ENCODE measurements around the gene HTRA3. TPM values are rescaled to one million over a fixed set of nuclear protein-coding genes. Genes with fewer than 3 reads are reported as not detected.

Gene HTRA3
- total and polyA plus RNA-seq, 2 experiments from 2014 or later = 1.3 to 3.6 TPM

GRCh38 chr4:8282742-8283141, 13.2 kb downstream of the HTRA3 start:
- no peaks in the 10 kb centered on the region for H3K27me3 ChIP-seq (ENCODE audit: insufficient read depth)
- TF ChIP-seq CTCF (conservative IDR thresholded peaks at IDR 0.05; ENCODE audit: low read depth in 2 of 2) (no peak), NANOG (IDR thresholded peaks at IDR 0.05; ENCODE audit: borderline replicate concordance) (no peak), EZH2 (IDR thresholded peaks at IDR 0.05; ENCODE audit: low read depth, unreplicated experiment) (no peak), ZNF462 (CRISPR knock-in tag; IDR thresholded peaks at IDR 0.05) (no peak), STAT1 (IDR thresholded peaks at IDR 0.05; ENCODE audit: unreplicated experiment) (no peak), ZNF114 (CRISPR knock-in tag; IDR thresholded peaks at IDR 0.05) (no peak)
- DNase-seq (ENCODE audit: low spot score) = no peak

More at GRCh38 chr4:8282742-8283141, 13.2 kb downstream of the HTRA3 start:
- Mint-ChIP-seq H3K36me3 (ENCODE audit: low read depth) (no peaks in the 10 kb centered on the region), H3K27ac (no peak overlapping the region), H3K9me3 (no peaks in the 10 kb centered on the region), H3K4me3 (no peak overlapping the region), H3K4me1 (peaks cover 2% of the 10 kb centered on the region; the same call in 1 of the 3 replicates), H3K27me3 (ENCODE audit: insufficient read depth, low read depth, poor library complexity) (peaks cover 6% of the 10 kb centered on the region)
- no peak for ATAC-seq
- H3K9me2 ChIP-seq (ENCODE audit: insufficient read depth) = no peaks in the 10 kb centered on the region
- H3K4me3 ChIP-seq = no peak overlapping the region
- H4K20me1 ChIP-seq (replicated peaks; ENCODE audit: insufficient read depth) = no peaks in the 10 kb centered on the region; the same call in 1 of the 2 replicates
- H3K79me2 ChIP-seq (replicated peaks; ENCODE audit: insufficient read depth) = no peaks in the 10 kb centered on the region
- no peak overlapping the region for H3K4me2 ChIP-seq
- no peak overlapping the region for H3K27ac ChIP-seq (ENCODE audit: low read depth)
- no peak overlapping the region for H2AFZ ChIP-seq
- H3F3A ChIP-seq (replicated peaks; ENCODE audit: low read depth) = no peaks in the 10 kb centered on the region
- no peaks in the 10 kb centered on the region for H3K4me1 ChIP-seq (ENCODE audit: insufficient read depth)
- no peaks in the 10 kb centered on the region for H3K36me3 ChIP-seq (ENCODE audit: insufficient read depth)
